ENCODE measurements around the gene ILRUN. TPM values are rescaled to one million over a fixed set of nuclear protein-coding genes. Genes with fewer than 3 reads are reported as not detected.
A peak's percentile ranks its signal among the peaks of the same experiment; 100 is the strongest.
"Not testable (repeated sequence)": the region's sequence is repeated elsewhere in the genome, so short reads cannot be mapped to it uniquely, and the experiment has no call there.

ILRUN gene
- total RNA-seq, 2 experiments from 2014 or later = 27.1 to 82.7 TPM

DNA sequence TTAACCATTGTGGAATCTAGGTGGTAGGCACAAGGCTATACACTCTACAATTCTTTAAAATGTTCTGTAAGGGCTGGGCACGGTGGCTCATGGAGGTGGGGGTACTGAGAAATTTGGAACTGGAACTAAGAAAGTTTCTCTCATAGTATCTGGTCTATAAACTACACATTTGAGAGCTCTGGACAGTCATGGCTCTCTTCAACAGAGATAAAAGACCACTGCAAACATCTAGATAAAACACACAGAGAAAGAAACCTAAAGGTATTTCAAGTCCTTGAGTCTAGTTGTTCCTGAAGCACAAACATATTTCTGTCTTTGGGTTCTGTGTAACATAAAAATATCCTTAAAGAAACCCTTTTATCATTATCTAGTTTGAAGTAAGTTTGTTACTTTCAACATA lies 35.2 kb downstream of the ILRUN start:
- no peak for DNase-seq (ENCODE audit: low spot score)
- Histone ChIP-seq H3K36me3 (ENCODE audit: insufficient read depth, low read length) (peaks cover 22% of the 10 kb centered on the region), H3K9me3 (ENCODE audit: low read length) (peaks cover 4% of the 10 kb centered on the region; the same call in 1 of the 2 replicates), H3K4me3 (ENCODE audit: low read depth, low read length, poor library complexity, severe bottlenecking) (no peak overlapping the region), H3K4me2 (ENCODE audit: low read length) (peak overlapping the region; percentile 22), H3K9me2 (ENCODE audit: insufficient read depth, low read length) (no peaks in the 10 kb centered on the region), H4K20me1 (ENCODE audit: insufficient read depth, low read length) (no peaks in the 10 kb centered on the region), H3K4me1 (ENCODE audit: insufficient read depth, low read length, poor library complexity, severe bottlenecking) (peaks cover 92% of the 10 kb centered on the region), H3K79me2 (ENCODE audit: insufficient read depth, low read depth, low read length) (peaks cover 90% of the 10 kb centered on the region), H2AFZ (ENCODE audit: low read length) (no peak overlapping the region), H3K27ac (ENCODE audit: low read depth, low read length, poor library complexity, severe bottlenecking) (peak overlapping the region; percentile 35)
- BruUV-seq (replicated peaks) = no TSS peak
- ChIA-PET POLR2A (interaction anchor here (0.7 to 1.1 kb wide), 2 partner anchors 11 to 14 kb away, joined by 3 to 4 read pairs; no protein-coding TSS in a partner anchor), CTCF (ENCODE audit: unreplicated experiment) (no interaction called here)
- TF ChIP-seq, protein P1, sequence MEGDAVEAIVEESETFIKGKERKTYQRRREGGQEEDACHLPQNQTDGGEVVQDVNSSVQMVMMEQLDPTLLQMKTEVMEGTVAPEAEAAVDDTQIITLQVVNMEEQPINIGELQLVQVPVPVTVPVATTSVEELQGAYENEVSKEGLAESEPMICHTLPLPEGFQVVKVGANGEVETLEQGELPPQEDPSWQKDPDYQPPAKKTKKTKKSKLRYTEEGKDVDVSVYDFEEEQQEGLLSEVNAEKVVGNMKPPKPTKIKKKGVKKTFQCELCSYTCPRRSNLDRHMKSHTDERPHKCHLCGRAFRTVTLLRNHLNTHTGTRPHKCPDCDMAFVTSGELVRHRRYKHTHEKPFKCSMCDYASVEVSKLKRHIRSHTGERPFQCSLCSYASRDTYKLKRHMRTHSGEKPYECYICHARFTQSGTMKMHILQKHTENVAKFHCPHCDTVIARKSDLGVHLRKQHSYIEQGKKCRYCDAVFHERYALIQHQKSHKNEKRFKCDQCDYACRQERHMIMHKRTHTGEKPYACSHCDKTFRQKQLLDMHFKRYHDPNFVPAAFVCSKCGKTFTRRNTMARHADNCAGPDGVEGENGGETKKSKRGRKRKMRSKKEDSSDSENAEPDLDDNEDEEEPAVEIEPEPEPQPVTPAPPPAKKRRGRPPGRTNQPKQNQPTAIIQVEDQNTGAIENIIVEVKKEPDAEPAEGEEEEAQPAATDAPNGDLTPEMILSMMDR (conservative IDR thresholded peaks at IDR 0.05; ENCODE audit: low read length) = no peak
- TF ChIP-seq EZH2phosphoT487 (IDR thresholded peaks at IDR 0.05; ENCODE audit: borderline replicate concordance, low read depth, low read length) = no peak
- intact Hi-C loops (cut with micrococcal nuclease; ENCODE audit: unreplicated experiment) = no loop called here

DNA sequence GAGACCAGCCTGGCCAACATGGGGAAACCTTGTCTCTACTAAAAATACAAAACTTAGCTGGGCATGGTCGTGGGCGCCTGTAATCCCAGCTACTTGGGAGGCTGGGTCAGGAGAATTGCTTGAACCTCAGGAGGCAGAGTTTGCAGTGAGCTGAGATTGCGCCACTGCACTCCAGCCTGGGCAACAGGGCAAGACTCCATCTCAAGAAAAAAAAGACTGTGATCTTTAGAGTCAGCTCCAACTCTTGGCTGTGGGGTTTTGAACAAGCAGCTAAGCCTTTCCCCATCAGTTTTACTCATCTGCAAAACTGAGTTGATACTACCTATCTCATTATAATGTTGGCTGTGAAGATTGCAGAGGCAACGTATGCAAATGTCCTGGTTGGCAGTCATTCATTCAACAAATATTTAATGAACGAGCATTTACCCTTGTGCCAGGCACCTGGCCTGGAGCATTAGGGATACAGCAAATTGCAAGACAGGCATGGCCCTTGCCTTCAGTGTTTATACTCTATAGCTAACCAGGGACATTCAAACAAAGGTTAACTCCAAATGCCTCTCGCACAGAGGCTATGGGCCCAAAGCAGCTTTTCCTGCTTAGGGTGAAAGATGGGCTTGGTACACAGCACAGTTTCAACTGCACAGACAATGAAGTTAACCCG lies 37.8 kb downstream of the ILRUN start:
- DNase-seq (ENCODE audit: low spot score) = peak; percentile 42
- Histone ChIP-seq H3K36me3 (ENCODE audit: insufficient read depth, low read length) (peaks cover 32% of the 10 kb centered on the region), H3K79me2 (ENCODE audit: insufficient read depth, low read depth, low read length) (peaks cover 85% of the 10 kb centered on the region), H3K4me2 (ENCODE audit: low read length) (peak overlapping the region; percentile 90), H4K20me1 (ENCODE audit: insufficient read depth, low read length) (no peaks in the 10 kb centered on the region), H3K4me1 (ENCODE audit: insufficient read depth, low read length, poor library complexity, severe bottlenecking) (peaks cover 92% of the 10 kb centered on the region), H3K4me3 (ENCODE audit: low read depth, low read length, poor library complexity, severe bottlenecking) (peak overlapping the region; percentile 36), H3K9me3 (ENCODE audit: low read length) (peaks cover 4% of the 10 kb centered on the region; the same call in 1 of the 2 replicates), H3K27ac (ENCODE audit: low read depth, low read length, poor library complexity, severe bottlenecking) (peak overlapping the region; percentile 98), H3K9me2 (ENCODE audit: insufficient read depth, low read length) (no peaks in the 10 kb centered on the region), H2AFZ (ENCODE audit: low read length) (no peak overlapping the region; the same call in 1 of the 2 replicates)
- TF ChIP-seq EZH2phosphoT487 (IDR thresholded peaks at IDR 0.05; ENCODE audit: borderline replicate concordance, low read depth, low read length) = no peak
- TF ChIP-seq, protein P1 (conservative IDR thresholded peaks at IDR 0.05; ENCODE audit: low read length) = no peak
- ChIA-PET POLR2A (interaction anchor here (0.5 to 7.6 kb wide), 6 partner anchors 8 to 348 kb away, joined by 3 to 139 read pairs (median 3); partner anchors contain the start of gene SNRPC), CTCF (ENCODE audit: unreplicated experiment) (interaction anchor here (0.6 to 1.4 kb wide), 4 partner anchors 10 to 67 kb away, joined by 3 to 5 read pairs (median 4); no protein-coding TSS in a partner anchor)
- BruUV-seq (replicated peaks) = no TSS peak
- intact Hi-C loops (cut with micrococcal nuclease; ENCODE audit: unreplicated experiment) = loop anchor here (5.0 kb wide), 1 partner anchor 99 kb away; the partner anchor contains the start of gene SNRPC

DNA sequence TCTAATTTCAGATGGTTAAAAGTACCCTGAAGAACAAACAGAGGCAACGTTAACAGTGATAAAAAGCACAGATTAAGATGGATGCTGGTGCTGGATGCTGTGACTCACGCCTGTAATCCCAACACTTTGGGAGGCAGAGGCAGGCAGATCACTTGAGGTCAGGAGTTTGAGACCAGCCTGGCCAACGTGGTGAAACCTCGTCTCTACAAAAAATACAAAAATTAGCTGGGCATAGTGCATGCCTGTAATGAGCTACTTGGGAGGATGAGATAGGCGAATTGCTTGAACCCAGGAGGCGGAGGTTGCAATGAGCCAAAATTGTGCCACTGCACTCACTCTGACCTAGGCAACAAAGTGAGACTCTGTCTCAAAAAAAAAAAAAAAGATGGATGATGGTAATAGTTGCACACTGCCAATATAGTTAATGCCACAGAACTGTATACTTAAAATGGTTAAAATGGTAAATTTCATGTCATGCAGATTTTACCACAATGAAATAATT lies 38.5 kb downstream of the ILRUN start:
- intact Hi-C loops (cut with micrococcal nuclease; ENCODE audit: unreplicated experiment) = loop anchor here (2.0 to 5.0 kb wide), 2 partner anchors 37 to 99 kb away; partner anchors contain the start of gene SNRPC
- Histone ChIP-seq H3K4me1 (ENCODE audit: insufficient read depth, low read length, poor library complexity, severe bottlenecking) (peaks cover 92% of the 10 kb centered on the region), H3K79me2 (ENCODE audit: insufficient read depth, low read depth, low read length) (peaks cover 85% of the 10 kb centered on the region), H3K4me2 (ENCODE audit: low read length) (peak overlapping the region; percentile 90), H3K4me3 (ENCODE audit: low read depth, low read length, poor library complexity, severe bottlenecking) (peak overlapping the region; percentile 62), H3K36me3 (ENCODE audit: insufficient read depth, low read length) (peaks cover 37% of the 10 kb centered on the region), H3K27ac (ENCODE audit: low read depth, low read length, poor library complexity, severe bottlenecking) (peak overlapping the region; percentile 98)
- not testable (repeated sequence) for H4K20me1 ChIP-seq (ENCODE audit: insufficient read depth, low read length); DNase-seq (ENCODE audit: low spot score); BruUV-seq (replicated peaks); H3K9me2 ChIP-seq (ENCODE audit: insufficient read depth, low read length); H2AFZ ChIP-seq (ENCODE audit: low read length); H3K9me3 ChIP-seq (ENCODE audit: low read length)
- POLR2A ChIA-PET = interaction anchor here (0.5 to 7.6 kb wide), 8 partner anchors 9 to 435 kb away, joined by 3 to 139 read pairs (median 3); partner anchors contain the start of gene SNRPC
- CTCF ChIA-PET (ENCODE audit: unreplicated experiment) = interaction anchor here (0.6 to 1.4 kb wide), 4 partner anchors 10 to 66 kb away, joined by 3 to 5 read pairs (median 4); no protein-coding TSS in a partner anchor
